HG03565 (cell line): ENCODE measurements around the gene PCLAF.
"Not testable (repeated sequence)": the region's sequence is repeated elsewhere in the genome, so short reads cannot be mapped to it uniquely, and the experiment has no call there.

Experiments
- ATAC-seq: cut with Tn5 transposase; IDR thresholded peaks from one replicate; pipeline ENCODE4 v1.9.1; 2021; ENCODE audit warnings: mild to moderate bottlenecking, moderate library complexity; ENCODE audit not compliant: unreplicated experiment

The PCLAF gene

DNA sequence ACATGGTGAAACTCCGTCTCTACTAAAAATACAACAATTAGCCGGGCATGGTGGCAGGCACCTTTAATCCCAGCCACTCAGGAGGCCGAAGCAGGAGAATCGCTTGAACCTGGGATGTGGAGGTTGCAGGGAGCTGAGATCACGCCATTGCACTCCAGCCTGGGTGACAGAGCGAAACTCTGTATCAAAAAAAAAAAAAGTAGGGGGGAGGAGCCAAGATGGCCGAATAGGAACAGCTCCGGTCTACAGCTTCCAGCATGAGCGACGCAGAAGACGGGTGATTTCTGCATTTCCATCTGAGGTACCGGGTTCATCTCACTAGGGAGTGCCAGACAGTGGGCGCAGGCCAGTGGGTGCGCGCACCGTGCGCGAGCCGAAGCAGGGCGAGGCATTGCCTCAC lies 54.8 kb downstream of the PCLAF start:
- not testable (repeated sequence) for ATAC-seq

DNA sequence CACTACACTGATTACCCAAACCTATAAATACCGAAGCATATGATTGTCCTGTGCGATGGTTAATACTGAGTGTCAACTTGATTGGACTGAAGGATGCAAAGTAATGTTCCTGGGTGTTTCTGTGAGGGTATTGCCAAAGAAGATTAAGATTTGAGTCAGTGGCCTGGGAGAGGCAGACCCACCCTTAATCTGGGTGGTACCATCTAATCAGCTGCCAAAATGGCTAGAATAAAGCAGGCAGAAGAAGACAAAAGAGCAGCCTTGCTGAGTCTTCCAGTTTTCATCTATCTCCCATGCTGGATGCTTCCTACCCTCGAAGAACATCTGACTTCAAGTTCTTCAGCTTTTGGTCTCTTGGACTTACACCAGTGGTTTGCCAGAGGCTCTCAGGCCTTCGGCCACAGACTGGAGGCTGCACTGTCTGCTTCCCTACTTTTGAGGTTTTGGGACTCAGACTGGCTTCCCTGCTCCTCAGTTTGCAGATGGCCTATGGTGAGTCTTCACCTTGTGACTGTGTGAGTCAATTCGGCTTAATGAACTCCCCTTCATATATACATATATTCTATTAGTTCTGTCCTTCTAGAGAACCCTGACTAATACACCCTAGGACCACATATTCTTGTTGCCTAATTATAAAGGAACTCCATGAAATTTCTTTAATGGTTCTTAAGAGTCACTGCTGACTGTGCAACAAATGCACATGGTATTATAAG lies 56.9 kb downstream of the PCLAF start:
- ATAC-seq = no peak

DNA sequence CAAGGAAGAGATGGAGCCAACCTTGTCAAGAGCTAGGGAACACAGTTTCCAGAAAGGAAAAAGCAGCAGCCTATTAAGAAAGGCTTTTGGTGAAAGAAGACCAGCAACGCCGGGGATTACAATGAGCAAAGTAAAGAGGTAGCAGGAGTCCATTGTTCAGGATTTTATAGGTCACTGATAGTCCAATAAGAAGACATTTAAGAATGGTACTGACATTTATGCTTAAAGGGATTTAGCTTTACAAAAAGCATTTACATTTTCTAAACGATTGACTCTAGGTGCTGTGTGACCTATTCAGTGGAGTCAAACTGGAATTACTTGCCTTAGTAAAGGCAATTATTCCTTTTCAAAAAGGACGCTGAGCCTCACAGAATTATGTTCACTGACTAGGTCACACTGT lies 66.0 kb downstream of the PCLAF start:
- no peak for ATAC-seq

DNA sequence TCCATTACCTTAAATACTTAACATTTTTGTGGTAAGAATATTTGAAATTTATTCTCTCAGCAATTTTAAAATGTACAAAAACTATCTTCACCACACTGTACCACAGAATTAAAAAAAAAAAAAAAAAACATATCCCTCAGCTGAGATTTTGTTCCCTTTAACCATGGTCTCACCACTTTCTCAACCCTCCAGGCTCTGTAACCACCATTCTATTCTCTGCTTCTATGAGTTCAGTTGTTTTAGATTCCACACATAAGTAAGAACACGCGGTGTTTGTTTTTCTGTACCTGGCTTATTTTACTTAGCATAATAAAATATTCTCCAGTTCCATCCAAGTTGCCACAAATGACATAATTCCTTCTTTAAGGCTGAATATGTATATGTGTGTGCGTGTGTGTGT lies 66.8 kb downstream of the PCLAF start:
- no peak for ATAC-seq
